ENCODE measurements around the gene FARP1.

GRCh38 chr13:98334620-98335205, 191.8 kb downstream of the FARP1 start:
- no peak for TF ChIP-seq POLR2AphosphoS5 (IDR thresholded peaks at IDR 0.05; ENCODE audit: low read length)
- no peak for TF ChIP-seq RBBP5 (conservative IDR thresholded peaks at IDR 0.05)
- no peak for TF ChIP-seq CREB1 (IDR thresholded peaks at IDR 0.05; ENCODE audit: low read depth)
- TF ChIP-seq HCFC1 (IDR thresholded peaks at IDR 0.05; ENCODE audit: low read length) = no peak
- no peak for TF ChIP-seq CTCF (IDR thresholded peaks at IDR 0.05 in 2 of 3, conservative IDR thresholded peaks at IDR 0.05 in 1 of 3; ENCODE audit: control insufficient read depth in 2 of 3, extremely low read depth in 1 of 3, insufficient read depth in 1 of 3, low read depth in 3 of 3, low read length in 3 of 3)
- no peak for TF ChIP-seq POLR2A (IDR thresholded peaks at IDR 0.05; ENCODE audit: low read depth, low read length)
- no peak for TF ChIP-seq YY1 (IDR thresholded peaks at IDR 0.05; ENCODE audit: low read depth, low read length)
- no peak for TF ChIP-seq YBX1 (IDR thresholded peaks at IDR 0.05)
- TF ChIP-seq EZH2 (IDR thresholded peaks at IDR 0.05; ENCODE audit: borderline replicate concordance, control insufficient read depth, low read depth, low read length) = no peak
- TF ChIP-seq MTA2 (IDR thresholded peaks at IDR 0.05; ENCODE audit: low read depth) = no peak
- no peak for TF ChIP-seq NKRF (conservative IDR thresholded peaks at IDR 0.05)
- TF ChIP-seq PRDM15 (CRISPR knock-in tag; IDR thresholded peaks at IDR 0.05) = no peak
- no peak for TF ChIP-seq TCF7 (IDR thresholded peaks at IDR 0.05; ENCODE audit: borderline replicate concordance)
